Mucosa of gallbladder (tissue), 1 donor: ENCODE data around the gene GSTK1. TPM values are rescaled to one million over a fixed set of nuclear protein-coding genes. Genes with fewer than 3 reads are reported as not detected.
A peak's percentile ranks its signal among the peaks of the same experiment; 100 is the strongest.
"Not testable (repeated sequence)": the region's sequence is repeated elsewhere in the genome, so short reads cannot be mapped to it uniquely, and the experiment has no call there.

Source experiments
- DNase-seq: peaks from one replicate; pipeline ENCODE4 v3.0.0-alpha.2; 2020; ENCODE audit warnings: low spot score
- total RNA-seq: library from RNA; stranded (reverse); gene quantifications from one replicate; pipeline ENCODE4 v1.2.1, GENCODE V29; 2021
- donor health status: DM: no; HTN: no; CAD: no.

GSTK1 gene
- total RNA-seq, 1 donor from 2014 or later: 252 TPM

DNA sequence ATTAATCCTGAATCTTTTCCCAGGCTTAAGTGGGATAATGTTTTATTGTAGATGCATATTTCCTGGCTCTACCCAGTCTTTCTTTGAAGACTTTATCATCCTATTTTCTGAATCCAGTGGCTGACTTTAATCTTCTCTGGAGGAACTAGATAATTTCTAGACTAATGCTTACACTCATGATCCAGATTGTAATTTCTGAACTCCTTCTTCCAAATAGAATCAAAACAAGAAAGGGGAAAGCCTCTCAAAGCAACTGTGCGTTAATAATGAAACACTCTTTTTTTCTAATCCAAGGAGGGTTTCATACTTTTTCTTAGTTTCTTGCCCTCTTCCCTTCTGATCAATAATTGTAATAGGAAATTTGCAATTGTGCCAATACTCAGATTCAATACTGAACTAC lies 8.0 kb downstream of the GSTK1 start:
- DNase-seq: no peak

DNA sequence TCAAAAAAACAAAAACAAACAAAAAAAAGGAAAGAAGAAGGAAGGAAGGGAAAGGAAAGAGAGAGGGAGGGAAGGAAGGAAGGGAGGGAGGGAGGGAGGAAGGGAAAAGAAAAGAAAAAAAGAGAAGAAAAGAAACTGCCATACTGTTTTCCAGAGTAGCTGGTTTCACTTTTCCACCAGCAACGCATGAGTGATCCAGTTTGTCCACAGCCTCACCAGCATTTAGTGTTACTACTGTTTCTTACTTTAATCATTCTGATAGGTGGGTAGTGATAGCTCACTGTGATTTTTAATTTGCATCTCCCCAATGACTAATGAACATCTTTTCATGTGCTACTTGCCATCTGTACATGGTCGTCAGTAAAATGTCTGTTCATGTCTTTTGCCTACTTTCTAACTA lies 9.6 kb downstream of the GSTK1 start:
- no peak for DNase-seq

DNA sequence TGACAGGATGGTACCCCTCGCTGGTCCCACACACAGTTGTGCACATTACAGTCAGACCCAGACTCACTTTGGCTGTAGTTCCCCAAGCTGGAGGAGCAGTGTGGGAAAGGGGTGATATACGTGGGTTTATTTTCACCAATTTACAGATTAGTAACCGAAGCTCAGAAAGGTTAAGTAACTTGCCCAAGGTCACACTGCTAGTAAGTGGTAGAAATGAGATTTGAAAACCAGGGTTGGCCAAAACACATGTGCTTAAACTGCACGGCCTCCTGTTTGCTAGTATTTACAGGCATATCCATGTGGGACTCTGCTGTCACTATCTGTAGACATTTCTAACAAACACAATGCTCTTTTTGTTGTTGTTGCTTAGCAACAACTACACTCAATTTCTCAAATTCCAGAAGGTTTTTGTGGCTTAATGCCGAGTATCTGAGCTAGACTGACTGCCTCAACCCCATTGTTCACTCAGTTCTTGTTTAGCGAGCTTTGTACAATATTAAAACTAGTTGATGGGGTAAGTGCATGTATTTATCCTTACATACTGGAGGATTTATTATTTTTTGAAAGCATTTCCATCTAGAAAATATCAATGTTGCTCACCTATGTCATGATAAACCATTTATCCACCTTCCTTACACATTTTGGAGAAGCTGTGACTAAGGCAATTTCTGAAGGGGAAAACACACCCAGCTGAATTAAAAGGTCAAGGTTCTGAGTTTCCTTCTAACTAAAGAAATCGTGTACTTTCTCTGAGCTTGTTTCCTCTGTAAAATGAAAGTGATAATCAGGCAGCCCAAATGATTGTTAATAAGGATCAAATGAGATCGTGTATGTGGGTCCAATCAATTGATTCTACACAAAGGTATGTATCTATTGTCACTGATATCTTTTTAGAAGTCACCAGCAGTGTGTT lies 16.2 kb downstream of the GSTK1 start:
- DNase-seq: no peak

DNA sequence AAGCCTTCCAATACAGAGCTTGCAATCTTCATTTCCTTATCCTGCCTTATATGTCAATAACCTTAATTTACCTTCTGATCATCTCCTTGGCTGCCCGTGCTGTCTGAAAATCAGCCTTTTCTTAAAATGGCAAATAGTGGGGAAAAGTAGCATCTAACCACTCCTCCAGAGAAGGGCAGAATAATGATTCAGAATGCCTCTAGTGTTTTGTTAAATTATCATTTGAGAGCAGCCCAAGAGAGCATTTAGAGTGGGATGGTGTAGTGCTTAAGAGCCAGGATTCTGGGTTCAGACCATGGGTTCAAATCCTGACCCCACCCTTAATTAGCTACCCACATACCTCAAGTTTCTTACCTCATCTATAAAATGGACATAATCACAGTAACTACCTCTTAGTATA lies 16.9 kb downstream of the GSTK1 start:
- DNase-seq: no peak

DNA sequence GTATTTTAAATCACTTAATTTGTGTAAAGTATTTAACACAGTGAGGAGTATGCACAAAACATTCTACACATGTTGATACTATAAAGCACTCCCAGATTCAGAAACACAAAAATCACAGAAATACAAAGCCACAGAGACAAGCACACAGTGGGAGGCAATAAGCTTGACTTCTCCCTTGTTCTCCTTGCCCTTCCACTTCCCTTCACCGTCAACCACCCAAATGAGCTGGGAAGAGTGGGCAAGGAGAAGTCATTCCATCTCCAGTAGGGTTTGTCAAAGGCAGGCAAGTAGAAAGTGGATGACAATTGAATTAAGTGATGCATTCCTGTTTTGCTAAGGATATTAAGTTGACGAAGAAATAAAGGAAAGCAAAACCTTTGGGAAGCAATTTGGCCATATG lies 17.3 kb downstream of the GSTK1 start:
- no peak for DNase-seq

DNA sequence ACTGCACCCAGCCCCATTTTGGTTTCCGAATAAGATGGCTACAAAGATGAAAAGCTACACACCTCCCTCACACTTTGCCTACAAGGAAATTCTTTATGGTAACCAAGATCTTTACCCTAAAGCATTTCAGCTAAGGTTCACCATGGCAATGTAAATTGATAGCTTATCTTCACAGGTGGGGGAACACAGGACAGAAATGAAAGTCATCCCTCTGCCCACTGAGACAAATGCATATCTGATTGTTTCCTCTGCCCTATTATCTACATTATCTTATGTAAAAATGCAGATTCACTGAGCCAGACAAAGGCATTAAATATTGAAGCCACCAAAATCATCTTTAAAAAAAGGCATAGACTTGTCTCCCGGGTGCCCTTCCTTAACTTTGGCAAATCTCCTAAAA lies 18.3 kb downstream of the GSTK1 start:
- DNase-seq: no peak

DNA sequence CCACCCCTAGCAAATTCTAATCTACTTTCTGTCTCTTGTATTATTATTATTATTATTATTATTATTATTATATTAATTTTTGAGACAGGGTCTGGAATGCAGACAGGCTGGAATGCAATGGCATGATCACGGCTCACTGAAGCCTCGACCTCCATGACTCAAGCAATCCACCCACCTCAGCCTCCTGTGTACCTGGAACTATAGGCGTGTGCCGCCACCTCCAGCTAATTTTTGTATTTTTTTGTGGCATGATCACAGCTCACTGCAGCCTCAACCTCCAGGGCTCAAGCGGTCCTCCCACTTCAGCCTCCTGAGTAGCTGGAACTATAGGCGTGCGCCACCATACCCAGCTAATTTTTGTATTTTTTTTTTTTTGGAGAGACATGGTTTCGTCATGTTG lies 18.9 kb downstream of the GSTK1 start:
- DNase-seq: no peak

DNA sequence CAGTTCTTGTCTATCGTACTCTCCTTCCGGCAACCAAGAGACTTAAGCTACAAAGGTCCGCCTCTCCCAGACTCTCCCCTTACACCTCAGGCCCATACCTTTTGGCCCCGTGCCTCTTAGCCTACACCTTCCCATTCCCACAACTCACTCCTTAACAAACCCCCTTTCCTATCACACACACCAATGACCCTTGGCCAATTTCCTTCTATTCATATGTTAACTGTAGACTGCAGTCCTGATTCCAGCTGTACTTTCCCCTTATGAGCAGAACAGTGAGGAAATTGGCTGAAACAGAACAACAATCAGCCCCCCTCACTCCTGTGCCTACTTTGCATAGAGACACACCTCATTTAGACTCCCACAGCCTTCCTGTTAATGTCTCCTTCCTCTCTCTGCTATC lies 20.1 kb downstream of the GSTK1 start:
- no peak for DNase-seq

DNA sequence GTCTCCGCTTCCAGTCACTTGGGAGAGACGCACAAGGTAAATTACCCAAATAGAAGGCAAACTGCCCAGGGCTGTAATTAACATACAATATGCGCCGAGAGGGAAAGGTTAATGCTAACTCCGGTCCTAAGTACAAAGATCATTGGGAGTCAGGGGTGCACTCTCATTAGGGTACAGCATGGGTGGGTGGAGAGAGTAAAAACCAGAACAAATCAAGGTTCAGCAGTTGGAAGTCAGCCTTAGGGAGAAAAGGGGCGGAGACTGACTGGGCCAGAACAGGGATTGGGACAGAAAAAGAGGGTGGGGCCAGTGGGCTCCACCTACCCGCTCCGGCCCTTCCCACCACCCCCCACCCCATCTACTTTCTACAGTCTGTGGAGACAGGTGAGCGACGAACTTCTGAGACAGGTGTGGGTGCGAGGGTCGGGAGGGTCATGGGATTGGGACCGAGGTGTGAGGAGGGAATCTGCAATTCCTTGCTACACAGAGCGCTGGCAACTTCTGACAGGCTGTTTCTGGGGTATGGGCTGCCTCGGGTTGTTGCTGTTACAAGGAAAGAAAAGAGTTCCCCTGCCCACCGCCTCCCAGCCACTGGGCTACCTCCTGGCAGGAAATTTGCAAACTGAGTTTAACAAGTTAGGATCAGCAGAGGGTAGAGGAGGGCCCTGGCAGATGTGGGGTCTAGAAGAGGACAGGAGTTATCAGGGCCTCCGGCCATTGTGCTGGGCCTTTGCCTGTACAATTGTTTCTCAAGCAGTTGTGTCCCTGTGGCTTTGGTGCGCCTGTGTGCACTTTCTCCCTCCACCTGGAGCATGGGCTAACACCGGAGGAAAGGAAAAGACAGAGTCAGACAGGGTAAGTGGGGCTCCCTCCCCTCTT lies 21.6 kb downstream of the GSTK1 start, which contains the start of gene TMEM139:
TSS of gene TMEM139 (plus strand) at position 368 of the 879 bp plus-strand sequence. CDS start 1,000 bp downstream, outside the sequence.
- DNase-seq: peak; percentile 83

DNA sequence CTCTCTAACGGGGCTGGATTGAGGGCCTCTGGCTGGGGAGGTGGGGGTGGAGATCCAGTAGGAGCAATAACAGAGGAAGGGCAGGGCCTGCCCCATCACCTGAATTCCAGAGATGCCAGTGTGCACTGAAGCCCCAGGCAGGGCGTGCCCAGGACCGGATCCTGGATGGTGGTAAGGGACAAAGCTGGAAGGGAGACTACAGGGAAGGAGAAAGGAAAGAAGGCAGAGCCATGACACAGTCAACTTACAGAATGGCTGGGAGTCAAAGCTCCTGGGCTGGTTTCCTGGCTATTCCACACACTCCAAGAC lies 22.2 kb downstream of the GSTK1 start:
- peak; percentile 60 for DNase-seq

DNA sequence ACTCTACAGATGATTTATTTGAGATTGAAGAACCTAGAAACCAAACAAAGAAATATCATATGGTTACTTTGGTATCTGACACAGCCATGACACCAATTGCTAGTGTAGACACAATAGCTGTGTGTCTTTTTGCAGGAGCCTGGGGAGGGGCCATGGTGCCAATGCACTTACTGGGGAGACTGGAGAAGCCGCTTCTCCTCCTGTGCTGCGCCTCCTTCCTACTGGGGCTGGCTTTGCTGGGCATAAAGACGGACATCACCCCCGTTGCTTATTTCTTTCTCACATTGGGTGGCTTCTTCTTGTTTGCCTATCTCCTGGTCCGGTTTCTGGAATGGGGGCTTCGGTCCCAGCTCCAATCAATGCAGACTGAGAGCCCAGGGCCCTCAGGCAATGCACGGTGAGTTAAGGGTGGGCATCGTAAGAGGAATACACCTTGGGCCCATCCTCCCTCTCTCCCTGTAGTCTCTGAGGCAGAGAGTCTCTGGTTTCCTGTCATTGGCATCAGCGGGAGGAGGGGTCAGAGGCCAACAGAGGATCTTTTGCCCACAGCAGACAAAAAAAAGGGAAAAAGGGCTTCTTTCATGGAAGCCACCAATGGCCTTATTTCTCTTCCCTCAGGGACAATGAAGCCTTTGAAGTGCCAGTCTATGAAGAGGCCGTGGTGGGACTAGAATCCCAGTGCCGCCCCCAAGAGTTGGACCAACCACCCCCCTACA lies 22.7 kb downstream of the GSTK1 start:
- no peak for DNase-seq

DNA sequence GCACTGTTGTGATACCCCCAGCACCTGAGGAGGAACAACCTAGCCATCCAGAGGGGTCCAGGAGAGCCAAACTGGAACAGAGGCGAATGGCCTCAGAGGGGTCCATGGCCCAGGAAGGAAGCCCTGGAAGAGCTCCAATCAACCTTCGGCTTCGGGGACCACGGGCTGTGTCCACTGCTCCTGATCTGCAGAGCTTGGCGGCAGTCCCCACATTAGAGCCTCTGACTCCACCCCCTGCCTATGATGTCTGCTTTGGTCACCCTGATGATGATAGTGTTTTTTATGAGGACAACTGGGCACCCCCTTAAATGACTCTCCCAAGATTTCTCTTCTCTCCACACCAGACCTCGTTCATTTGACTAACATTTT lies 23.3 kb downstream of the GSTK1 start:
- no peak for DNase-seq

DNA sequence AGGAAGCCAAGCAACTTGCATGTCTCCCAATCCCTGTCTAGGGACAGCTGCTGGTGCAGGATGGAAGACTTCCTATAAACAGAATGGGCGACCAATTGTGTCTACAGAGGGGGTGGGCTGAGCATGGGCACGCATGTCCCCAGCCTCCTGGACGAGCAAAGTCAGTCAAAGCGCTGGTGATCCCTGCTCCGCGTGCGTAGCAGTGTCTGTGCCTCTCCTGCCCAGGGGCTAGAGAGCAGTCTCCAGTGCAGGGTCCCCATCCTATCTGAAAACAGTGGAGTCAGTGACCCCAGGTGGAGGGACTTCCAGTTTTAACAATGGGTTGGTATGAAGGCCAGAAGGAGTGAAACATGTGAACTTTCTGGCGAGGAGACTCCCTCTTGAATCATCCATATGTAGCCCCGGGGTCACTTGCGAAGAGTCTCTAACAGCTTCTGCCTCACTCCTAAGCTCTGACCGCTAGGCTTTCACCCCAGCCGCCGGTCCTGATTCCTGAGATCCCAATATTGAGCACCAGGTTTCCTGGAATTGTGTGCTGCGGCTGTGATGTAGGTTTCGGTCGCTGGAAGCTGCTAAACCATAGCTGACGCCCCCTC lies 24.2 kb downstream of the GSTK1 start:
- no peak for DNase-seq

DNA sequence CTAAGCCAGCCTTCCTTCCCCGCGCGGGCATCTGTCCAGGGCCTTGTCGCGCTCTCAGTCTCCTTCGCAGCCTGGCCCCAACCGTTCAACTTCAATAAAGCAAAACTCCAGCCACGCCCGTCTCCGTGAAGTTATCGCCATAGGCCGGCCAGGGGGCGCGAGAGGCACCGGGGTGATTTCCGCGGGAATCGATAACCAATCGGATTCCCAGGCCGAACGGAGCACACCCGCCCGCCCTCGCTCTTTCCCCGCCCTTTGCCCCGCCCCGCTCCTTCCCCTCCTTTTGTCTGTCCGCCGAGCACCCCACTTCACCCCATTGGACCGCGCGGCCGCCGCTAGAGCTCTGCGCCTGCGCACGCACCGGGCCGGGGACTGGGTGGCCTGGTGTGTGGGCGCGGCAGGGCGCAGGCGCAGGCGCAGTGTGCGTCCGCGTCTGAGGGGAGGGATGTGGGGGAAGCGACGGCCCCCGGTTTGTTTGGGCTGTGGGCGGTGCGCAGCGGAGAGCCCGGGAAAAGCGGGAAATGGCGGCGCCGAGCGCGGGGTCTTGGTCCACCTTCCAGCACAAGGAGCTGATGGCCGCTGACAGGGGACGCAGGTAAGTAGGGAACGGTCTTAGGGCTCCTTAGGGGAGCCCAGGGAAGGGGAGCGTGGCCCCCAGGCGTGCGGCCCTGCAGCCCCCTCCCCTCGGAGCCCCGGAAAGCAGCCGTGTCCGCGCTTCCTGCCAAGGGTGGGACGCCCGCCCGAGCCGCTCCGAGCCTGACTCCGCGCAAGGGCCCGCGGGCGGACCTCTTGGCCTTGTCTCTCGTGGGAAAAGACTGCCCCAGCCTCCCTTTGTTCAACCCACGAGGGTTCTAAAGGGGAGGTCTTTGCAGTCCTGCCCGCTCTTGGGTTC lies 24.9 kb downstream of the GSTK1 start, which contains the start of gene CASP2:
TSS of gene CASP2 (plus strand) at position 417 of the 892 bp plus-strand sequence. CDS start at position 522, 105 bp downstream.
- peak; percentile 98 for DNase-seq

DNA sequence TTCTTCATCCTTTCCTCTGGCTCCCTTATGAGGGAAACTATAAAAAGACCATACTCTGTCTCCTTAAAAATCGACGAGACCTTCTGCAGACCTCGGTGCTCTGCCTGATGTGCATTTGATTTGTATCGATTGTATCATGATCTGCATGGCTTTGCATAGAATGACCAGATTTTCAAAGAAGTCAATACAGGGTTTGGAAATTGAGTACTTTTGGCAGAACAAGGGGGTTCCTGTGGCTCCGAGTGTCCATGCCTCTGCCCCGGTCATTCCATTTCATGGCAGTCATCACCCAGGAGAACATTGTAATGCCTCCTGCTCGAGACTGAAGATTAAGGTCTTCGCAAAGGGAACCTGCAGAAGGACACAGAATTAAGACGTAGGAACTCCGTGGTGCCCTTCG lies 25.6 kb downstream of the GSTK1 start:
- DNase-seq: no peak

DNA sequence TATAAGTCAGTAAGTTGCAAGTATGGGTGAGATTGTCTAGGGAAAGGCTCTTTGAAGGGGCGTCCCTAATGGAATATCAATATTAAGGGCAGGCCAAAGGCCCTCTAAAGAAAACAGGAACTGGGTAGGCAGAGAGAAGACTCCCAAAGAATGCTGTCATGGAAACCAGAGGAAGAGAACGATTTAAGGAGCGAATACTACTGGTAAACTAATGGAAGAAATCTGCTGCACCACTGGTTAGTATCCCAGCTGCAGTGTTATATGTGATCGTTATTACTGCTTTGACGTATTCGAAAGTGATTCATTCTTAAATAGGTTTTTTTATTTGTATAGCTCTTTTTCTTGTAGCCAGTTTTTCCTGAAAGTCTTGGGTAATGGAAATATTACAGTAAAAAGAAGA lies 26.2 kb downstream of the GSTK1 start:
- no peak for DNase-seq

DNA sequence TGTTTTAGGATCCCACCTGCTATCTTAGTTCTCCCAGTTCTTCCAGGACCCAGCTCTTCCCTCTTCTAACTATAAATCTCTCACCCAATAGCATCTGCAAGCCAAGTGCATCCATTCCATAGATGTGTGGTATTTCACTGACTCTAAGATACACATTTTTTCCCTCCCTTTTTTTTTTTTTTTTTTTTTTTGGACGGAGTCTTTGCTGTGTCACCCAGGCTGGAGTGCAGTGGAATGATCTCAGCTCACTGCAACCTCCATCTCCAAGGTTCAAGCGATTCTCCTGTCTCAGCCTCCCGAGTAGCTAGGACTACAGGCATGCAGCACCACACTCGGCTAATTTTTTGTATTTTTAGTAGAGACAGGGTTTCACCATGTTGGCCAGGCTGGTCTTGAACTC lies 26.6 kb downstream of the GSTK1 start:
- DNase-seq: not testable (repeated sequence)

DNA sequence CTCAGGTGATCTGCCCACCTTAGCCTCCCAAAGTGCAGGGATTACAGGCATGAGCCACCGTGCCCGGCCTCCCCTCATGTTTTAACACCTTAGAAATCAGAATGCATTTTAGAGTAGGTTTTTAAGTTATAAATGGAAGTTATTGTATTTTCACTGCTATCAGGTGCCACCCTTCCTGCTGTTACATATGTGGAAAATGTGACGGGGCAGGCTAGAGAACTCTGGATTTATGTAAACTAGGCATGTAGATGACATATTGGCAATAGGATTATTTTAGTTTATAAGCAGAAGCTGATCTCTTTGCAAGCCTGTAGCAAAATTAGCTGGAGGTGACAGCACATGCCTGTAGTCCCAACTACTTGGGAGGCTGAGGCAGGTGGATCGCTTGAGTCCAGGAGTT lies 27.1 kb downstream of the GSTK1 start:
- DNase-seq: no peak

DNA sequence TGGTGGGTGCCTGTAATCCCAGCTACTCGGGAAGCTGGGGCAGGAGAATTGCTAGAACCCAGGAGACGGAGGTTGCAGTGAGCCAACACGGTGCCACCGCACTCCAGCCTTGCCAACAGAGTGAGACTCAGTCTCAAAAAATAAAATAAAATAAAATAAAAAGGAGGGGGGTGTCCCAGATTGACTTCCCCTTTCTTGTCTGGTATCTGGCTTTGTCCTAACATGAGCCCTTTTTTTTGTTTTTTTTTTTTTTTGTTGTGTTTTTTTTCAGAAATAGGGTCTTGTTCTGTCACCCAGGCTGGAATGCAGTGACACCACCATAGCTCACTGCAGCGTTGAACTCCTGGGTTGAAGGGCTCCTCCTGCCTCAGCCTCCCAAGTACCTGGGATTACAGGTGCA lies 29.6 kb downstream of the GSTK1 start:
- DNase-seq: no peak

DNA sequence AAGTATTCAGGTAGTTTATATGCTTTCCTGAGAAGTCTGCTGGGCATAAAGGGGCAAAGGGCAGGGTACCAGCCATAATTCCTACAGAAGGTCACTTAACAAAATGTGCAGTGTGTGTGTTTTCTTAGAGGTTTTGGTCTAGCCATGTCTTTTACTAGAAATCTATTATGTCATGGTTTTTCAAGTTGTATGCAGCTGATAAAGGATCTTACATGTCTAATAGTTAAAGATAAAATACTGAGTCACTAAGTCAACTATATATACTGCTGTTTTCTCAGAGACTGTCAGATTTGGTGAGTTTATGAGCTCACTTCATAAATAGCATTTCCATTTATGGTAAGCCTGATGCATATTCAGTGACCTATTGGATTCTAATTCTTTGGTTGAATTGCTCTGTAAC lies 32.6 kb downstream of the GSTK1 start:
- DNase-seq: no peak

DNA sequence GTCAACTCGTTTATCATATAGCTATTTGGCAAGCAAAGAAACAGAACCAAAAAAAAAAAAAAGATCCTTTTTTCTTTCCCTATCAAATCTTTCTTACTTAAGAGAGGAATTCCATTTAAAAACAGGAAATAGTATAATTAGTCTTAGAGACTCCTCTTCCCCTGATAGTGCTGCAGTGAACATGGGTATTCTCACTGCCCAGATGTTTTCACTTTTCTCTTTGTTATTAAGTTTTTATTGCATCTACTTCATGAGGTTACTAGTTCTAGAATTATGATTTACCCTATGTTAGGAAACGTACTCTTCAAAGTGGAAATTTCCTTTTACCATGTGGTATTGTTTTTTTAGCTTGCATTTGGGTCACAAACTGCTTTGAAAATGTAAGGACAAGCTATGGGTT lies 33.4 kb downstream of the GSTK1 start:
- no peak for DNase-seq
